ENCODE data around the gene KCNMA1. TPM values are rescaled to one million over a fixed set of nuclear protein-coding genes. Genes with fewer than 3 reads are reported as not detected.

Gene KCNMA1
- total and polyA plus RNA-seq, 10 of the 15 experiments (the other 5 are each of a cell fraction or from before 2014, with no cell fraction given): 8.5 to 77.0 (median 21.3) TPM

- no peak for TF ChIP-seq ZBED1 (IDR thresholded peaks at IDR 0.05; ENCODE audit: borderline replicate concordance)
- TF ChIP-seq NR2C2 (IDR thresholded peaks at IDR 0.05; ENCODE audit: borderline replicate concordance, control insufficient read depth, insufficient read length, low read depth): no peak
- TF ChIP-seq YBX1 (IDR thresholded peaks at IDR 0.05): no peak
These were observed 151.8 kb downstream of the KCNMA1 start (continued) for GRCh38 chr10:77485847-77486246.

- ChIA-PET SMC1A (ENCODE audit: uncharacterized antibody, unreplicated experiment) (interaction anchor here (1.0 to 1.4 kb wide), 2 partner anchors 10 to 55 kb away, joined by 3 read pairs; no protein-coding TSS in a partner anchor), RAD21 (ENCODE audit: unreplicated experiment) (interaction anchor here (1.5 kb wide), 1 partner anchor 24 kb away, joined by 3 read pairs; no protein-coding TSS in a partner anchor), CTCF (no interaction called here), POLR2A (no interaction called here)
- ATAC-seq (no peak), DNase-seq (ENCODE audit: low read depth, low spot score) (no peak), FAIRE-seq (no peak)
- Histone ChIP-seq H3K9me3 (replicated peaks; ENCODE audit: control insufficient read depth, insufficient read depth, low read length) (no peaks in the 10 kb centered on the region), H3K4me1 (ENCODE audit: control insufficient read depth, insufficient read depth, low read length) (no peaks in the 10 kb centered on the region), H3K79me2 (ENCODE audit: control insufficient read depth, insufficient read depth, low read length) (no peaks in the 10 kb centered on the region), H3K4me2 (ENCODE audit: control insufficient read depth, insufficient read depth) (no peak overlapping the region), H3K27me3 (replicated peaks in 1 of 2; ENCODE audit: control insufficient read depth in 2 of 2, insufficient read depth in 2 of 2, low read length in 1 of 2) (no peaks in the 10 kb centered on the region), H3K4me3 (no peak overlapping the region), H4K20me1 (ENCODE audit: control insufficient read depth, insufficient read depth) (no peaks in the 10 kb centered on the region), H3K36me3 (ENCODE audit: control insufficient read depth in 2 of 2, insufficient read depth in 2 of 2, low read length in 1 of 2) (no peaks in the 10 kb centered on the region), H2AFZ (ENCODE audit: control insufficient read depth, low read depth, low read length) (no peak overlapping the region), H3K27ac (ENCODE audit: control insufficient read depth, insufficient read depth) (no peak overlapping the region), H3K9ac (ENCODE audit: control insufficient read depth, insufficient read depth, low read length) (no peak overlapping the region)
- WGBS (ENCODE audit: insufficient coverage, insufficient replicate concordance, low lambda C conversion rate, missing lambda C conversion rate): 0% methylated on average over 2 of the region's 2 CpGs
- in situ Hi-C loops (cut with MboI) (no loop called here), intact Hi-C loops (cut with micrococcal nuclease; ENCODE audit: unreplicated experiment) (no loop called here)
- BruUV-seq (replicated peaks): no TSS peak
- TF ChIP-seq BACH1 (IDR thresholded peaks at IDR 0.05; ENCODE audit: borderline replicate concordance) (no peak), HCFC1 (IDR thresholded peaks at IDR 0.05; ENCODE audit: low read length) (no peak), ZNF274 (IDR thresholded peaks at IDR 0.05; ENCODE audit: insufficient read depth, insufficient read length) (no peak), ZBTB40 (IDR thresholded peaks at IDR 0.05; ENCODE audit: borderline replicate concordance) (no peak), POU2F2 (IDR thresholded peaks at IDR 0.05; ENCODE audit: borderline replicate concordance, low read depth, low read length) (no peak), FOXM1 (IDR thresholded peaks at IDR 0.05; ENCODE audit: low read depth, low read length) (no peak), NRF1 (conservative IDR thresholded peaks at IDR 0.05; ENCODE audit: low read depth, low read length) (no peak), SP1 (IDR thresholded peaks at IDR 0.05; ENCODE audit: low read depth, low read length) (no peak)
These were observed 155.5 kb downstream of the KCNMA1 start for GRCh38 chr10:77482072-77482471.
